Measurements from ENCODE around the gene TNK2.

DNA sequence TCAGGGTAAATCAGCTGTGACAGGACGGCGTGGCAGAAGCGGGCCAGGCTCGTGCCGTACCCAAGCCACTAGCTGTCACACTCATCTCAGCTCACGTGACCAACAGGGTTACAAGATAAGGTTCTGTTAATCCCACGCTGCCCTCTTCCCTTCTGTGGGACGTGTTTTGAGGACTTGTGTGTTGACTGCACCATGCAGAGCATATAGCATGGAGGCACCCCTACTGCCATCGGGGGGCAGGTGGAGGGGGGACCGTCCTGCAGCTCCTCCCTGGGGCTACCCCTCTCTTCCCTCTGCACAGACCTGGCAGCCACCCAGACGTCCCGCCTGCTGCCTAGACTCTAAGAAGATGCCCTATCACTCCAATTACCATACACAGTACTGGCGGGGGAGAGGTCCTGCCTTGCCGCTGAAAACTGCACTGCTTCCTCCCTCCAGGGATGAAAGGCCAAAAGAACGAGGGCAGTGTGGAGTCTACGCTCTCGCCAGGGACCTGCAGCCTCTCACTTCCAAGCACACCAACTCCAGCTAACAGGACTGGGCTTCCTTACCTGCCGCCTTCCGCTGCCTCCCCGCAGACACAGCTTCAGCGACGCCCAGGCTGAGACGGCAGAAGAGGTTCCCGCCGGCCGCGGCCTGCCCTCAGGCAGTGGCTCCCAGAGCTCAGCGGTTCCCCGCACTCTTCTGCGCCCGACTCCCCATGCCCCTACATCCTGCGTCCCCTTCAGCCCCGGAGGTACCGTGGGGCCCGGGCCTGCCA, at the start of gene TNK2:
- no peak for TF ChIP-seq LEF1 (IDR thresholded peaks at IDR 0.05; ENCODE audit: borderline replicate concordance)
- TF ChIP-seq L3MBTL2 (conservative IDR thresholded peaks at IDR 0.05), result no peak
- TF ChIP-seq, protein P1, sequence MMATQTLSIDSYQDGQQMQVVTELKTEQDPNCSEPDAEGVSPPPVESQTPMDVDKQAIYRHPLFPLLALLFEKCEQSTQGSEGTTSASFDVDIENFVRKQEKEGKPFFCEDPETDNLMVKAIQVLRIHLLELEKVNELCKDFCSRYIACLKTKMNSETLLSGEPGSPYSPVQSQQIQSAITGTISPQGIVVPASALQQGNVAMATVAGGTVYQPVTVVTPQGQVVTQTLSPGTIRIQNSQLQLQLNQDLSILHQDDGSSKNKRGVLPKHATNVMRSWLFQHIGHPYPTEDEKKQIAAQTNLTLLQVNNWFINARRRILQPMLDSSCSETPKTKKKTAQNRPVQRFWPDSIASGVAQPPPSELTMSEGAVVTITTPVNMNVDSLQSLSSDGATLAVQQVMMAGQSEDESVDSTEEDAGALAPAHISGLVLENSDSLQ (IDR thresholded peaks at IDR 0.05), result 0 out of 2 replicates have a peak, but pooled peaks have one; percentile 19
- TF ChIP-seq TARDBP (IDR thresholded peaks at IDR 0.05), result no peak
- TF ChIP-seq FOXA1 (IDR thresholded peaks at IDR 0.05), result no peak
- TF ChIP-seq FOXM1 (IDR thresholded peaks at IDR 0.05; ENCODE audit: borderline replicate concordance), result no peak
